Nephron (organoid): ENCODE results near the gene DLGAP1.

Experiments
- H3K27ac Mint-ChIP-seq, 3 experiments: 2 replicates each; pipeline ENCODE4 v1.8.0; 2020; ENCODE audit warnings: mixed read lengths in 3 of 3, mild to moderate bottlenecking in 2 of 3, moderate library complexity in 1 of 3
- H3K27me3 Mint-ChIP-seq: 2 replicates; pipeline ENCODE4 v1.8.0; 2021; ENCODE audit warnings: low read depth, mild to moderate bottlenecking, moderate library complexity, mixed read lengths
- H3K36me3 Mint-ChIP-seq: 2 replicates; pipeline ENCODE4 v1.8.0; 2020; ENCODE audit warnings: low read depth, mixed read lengths
- H3K4me1 Mint-ChIP-seq: 2 replicates; pipeline ENCODE4 v1.8.0; 2020; ENCODE audit warnings: mixed read lengths
- H3K4me3 Mint-ChIP-seq, 3 experiments: 2 replicates each; pipeline ENCODE4 v1.8.0; 2020; ENCODE audit warnings: mild to moderate bottlenecking in 3 of 3, mixed read lengths in 3 of 3, moderate library complexity in 2 of 3
- H3K9me3 Mint-ChIP-seq: 2 replicates; pipeline ENCODE4 v1.8.0; 2020; ENCODE audit warnings: mixed read lengths
- CTCF ChIP-seq, 3 experiments: fragments of 200-600 bp; sonication (generic); IDR thresholded peaks; one replicate each; pipeline ENCODE4 v1.5.0; 2021; ENCODE audit warnings: antibody characterized with exemption in 3 of 3; ENCODE audit not compliant: unreplicated experiment in 3 of 3

The DLGAP1 gene

DNA sequence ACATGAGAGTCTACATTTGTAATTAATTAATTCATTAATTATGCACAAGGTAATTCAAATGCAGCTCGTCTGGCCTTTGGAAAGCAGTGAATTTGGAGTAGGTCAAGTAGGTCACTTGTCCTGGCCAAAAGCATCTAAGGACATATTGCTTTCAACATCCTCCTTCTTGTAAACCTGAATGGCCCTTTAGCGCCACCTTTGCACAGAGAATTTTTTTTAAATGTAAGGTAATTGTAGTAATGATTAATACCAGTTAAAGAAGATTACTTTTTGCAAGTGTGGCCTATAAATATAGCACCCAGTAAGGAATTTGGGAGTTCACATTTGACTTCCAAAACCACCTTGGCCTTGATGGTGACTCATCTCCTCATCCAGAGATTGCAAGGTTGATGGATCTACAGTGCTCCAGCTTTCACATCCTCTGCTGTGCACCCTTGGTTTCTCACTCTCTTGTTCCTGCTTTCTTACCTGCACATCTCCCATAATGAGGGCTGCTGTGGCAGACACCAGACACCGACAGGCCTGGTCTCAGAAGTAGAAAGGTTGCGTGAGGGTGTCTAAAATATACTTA, 523.5 kb downstream of the DLGAP1 start:
- H3K4me1 Mint-ChIP-seq = no peaks in the 10 kb centered on the region

GRCh38 chr18:3931013-3931315, 524.1 kb downstream of the DLGAP1 start:
- Mint-ChIP-seq H3K27ac (no peak overlapping the region), H3K9me3 (no peaks in the 10 kb centered on the region), H3K4me3 (no peak overlapping the region), H3K27me3 (no peaks in the 10 kb centered on the region), H3K36me3 (no peaks in the 10 kb centered on the region), H3K4me1 (no peaks in the 10 kb centered on the region)
- TF ChIP-seq CTCF (IDR thresholded peaks at IDR 0.05; ENCODE audit: unreplicated experiment in 3 of 3) = no peak

More for the DNA sequence above, 523.5 kb downstream of the DLGAP1 start:
- Mint-ChIP-seq H3K4me3 (no peak overlapping the region), H3K36me3 (no peaks in the 10 kb centered on the region), H3K27ac (no peak overlapping the region), H3K27me3 (no peaks in the 10 kb centered on the region), H3K9me3 (no peaks in the 10 kb centered on the region)
- TF ChIP-seq CTCF (IDR thresholded peaks at IDR 0.05; ENCODE audit: unreplicated experiment in 3 of 3) = no peak

DNA sequence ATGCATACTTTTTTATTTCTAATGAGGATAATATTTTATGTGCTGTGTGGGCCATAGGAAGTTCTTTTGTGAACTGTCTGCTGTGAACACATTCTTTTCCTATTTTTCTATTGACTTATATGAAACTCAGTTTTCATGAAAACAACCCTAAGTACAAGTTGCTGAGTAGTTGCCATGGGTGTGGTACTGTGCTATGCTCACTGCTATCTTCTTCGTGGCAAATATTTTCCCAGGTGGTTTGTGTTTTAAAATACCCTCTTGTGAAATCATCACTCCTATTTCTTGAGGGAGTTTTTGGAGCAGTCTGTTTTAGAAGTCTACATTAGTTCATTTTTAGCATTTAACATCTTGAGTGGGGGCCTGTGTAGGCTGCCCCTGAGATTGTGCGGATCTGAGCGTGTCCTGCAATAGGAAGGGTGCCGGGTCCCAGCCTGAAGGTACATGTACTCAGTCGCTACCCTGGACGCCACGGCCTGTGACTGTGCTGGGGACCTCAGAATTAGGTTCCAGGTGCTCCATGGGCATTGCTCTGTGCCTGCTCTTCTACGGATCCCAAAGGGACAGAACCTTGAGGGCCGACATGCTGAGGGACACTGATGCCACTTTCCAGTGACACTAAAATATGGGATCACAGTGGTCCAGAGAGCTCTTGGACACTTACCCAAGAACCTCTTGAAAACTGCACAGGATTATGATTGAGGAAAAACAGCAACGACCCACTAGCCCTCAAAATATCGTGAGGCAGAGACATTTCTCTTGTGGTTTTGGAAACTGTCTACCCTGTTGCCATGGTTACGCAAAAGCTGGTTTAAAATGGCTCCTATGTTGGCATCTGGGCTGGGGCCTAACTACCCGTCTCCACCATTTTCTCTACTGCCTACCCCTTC, 524.7 kb downstream of the DLGAP1 start:
- TF ChIP-seq CTCF (IDR thresholded peaks at IDR 0.05; ENCODE audit: unreplicated experiment in 3 of 3) = no peak
- Mint-ChIP-seq H3K36me3 (no peaks in the 10 kb centered on the region), H3K27ac (no peak overlapping the region), H3K9me3 (no peaks in the 10 kb centered on the region), H3K27me3 (no peaks in the 10 kb centered on the region), H3K4me1 (no peaks in the 10 kb centered on the region), H3K4me3 (no peak overlapping the region)

DNA sequence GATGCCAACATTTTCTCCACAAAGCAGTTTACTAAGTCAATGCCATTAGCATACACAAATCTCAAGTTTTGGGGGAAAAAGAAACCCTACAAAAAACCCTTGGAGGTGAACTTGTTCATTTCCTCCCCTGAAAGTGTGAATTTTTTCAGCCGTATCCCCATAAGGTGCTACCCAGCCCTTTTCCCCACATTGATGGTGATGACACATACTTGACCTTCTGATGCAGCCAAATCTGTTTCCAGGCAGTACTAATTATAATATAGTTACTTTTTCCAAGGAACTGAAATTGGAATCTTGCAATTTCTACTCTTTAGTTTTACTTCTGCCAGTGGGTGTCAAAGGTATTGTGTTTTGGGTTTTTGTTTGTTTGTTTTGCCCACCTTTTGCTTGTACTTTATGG, 530.7 kb downstream of the DLGAP1 start:
- Mint-ChIP-seq H3K4me3 (no peak overlapping the region), H3K4me1 (no peaks in the 10 kb centered on the region), H3K27ac (no peak overlapping the region), H3K9me3 (no peaks in the 10 kb centered on the region), H3K27me3 (no peaks in the 10 kb centered on the region), H3K36me3 (no peaks in the 10 kb centered on the region)
- TF ChIP-seq CTCF (IDR thresholded peaks at IDR 0.05; ENCODE audit: unreplicated experiment in 3 of 3) = no peak

- H3K9me3 Mint-ChIP-seq = no peaks in the 10 kb centered on the region
- H3K36me3 Mint-ChIP-seq = no peaks in the 10 kb centered on the region
- no peaks in the 10 kb centered on the region for H3K4me1 Mint-ChIP-seq
- TF ChIP-seq CTCF (IDR thresholded peaks at IDR 0.05; ENCODE audit: unreplicated experiment in 3 of 3) = no peak
- peaks cover under 1% of the 10 kb centered on the region for H3K27me3 Mint-ChIP-seq
- H3K27ac Mint-ChIP-seq = no peak overlapping the region
- no peak overlapping the region for H3K4me3 Mint-ChIP-seq
Measured at GRCh38 chr18:3923750-3924149, 531.4 kb downstream of the DLGAP1 start.

DNA sequence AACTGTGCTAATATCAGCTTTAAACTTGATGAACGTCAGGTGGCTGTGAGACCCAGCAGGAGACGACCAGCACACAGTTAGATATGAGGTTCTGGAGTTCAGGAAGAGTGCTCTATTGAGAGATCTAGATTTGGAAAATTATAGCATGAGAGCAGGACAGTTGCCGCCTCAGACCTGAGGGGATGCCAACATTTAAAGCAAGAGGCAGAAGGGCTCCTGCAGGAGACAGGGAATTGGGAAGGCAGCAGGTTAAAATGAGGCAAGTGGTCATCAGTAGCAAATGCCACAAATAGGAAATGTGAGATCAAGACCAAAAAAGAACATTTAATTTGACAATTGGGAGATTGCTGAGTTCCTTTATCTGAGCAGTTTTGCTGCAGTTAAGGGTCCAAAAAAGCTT, 533.3 kb downstream of the DLGAP1 start:
- TF ChIP-seq CTCF (IDR thresholded peaks at IDR 0.05; ENCODE audit: unreplicated experiment in 3 of 3) = no peak
- H3K27ac Mint-ChIP-seq = no peak overlapping the region

More for the DNA sequence above, 533.3 kb downstream of the DLGAP1 start:
- Mint-ChIP-seq H3K27me3 (peaks cover 4% of the 10 kb centered on the region), H3K9me3 (no peaks in the 10 kb centered on the region), H3K4me3 (no peak overlapping the region), H3K4me1 (no peaks in the 10 kb centered on the region), H3K36me3 (no peaks in the 10 kb centered on the region)
